OCI-LY7 (cell line): ENCODE measurements around the gene SYT11. TPM values are rescaled to one million over a fixed set of nuclear protein-coding genes. Genes with fewer than 3 reads are reported as not detected.

Experiments used
- BruUV-seq: library from RNA; stranded (reverse); fragments of 400-500 nt; replicated peaks from 2 replicates; lab custom pipeline; 2021; lab: Mats Ljungman, UMichigan
- CTCF ChIA-PET: fragments of 300-600 bp; sonication (Branson Sonifier 250); formaldehyde crosslinking; loops from one replicate; lab custom pipeline; 2022; ENCODE audit warnings: antibody characterized with exemption; ENCODE audit not compliant: unreplicated experiment; lab: Charles Lee
- POLR2A ChIA-PET: fragments of 300-600 bp; sonication (Branson Sonifier 250); formaldehyde crosslinking; loops from one replicate; lab custom pipeline; 2022; ENCODE audit warnings: antibody characterized with exemption; lab: Charles Lee
- DNase-seq: peaks from one replicate; pipeline ENCODE4 v3.0.0-alpha.2; 2015; ENCODE audit warnings: low spot score
- H2AFZ ChIP-seq: fragments of 200-600 bp; sonication (generic), shearing (Covaris generic); 2 replicates; pipeline ENCODE4 v1.6.1; 2014; ENCODE audit warnings: mild to moderate bottlenecking, antibody characterized with exemption, low read length, moderate library complexity
- H3K27ac ChIP-seq: fragments of 200-600 bp; sonication (generic); 2 replicates; pipeline ENCODE4 v1.5.1; 2014; ENCODE audit warnings: mixed run types, low read depth, mild to moderate bottlenecking, moderate library complexity, low read length, inconsistent platforms; ENCODE audit not compliant: poor library complexity, severe bottlenecking
- H3K36me3 ChIP-seq: fragments of 200-600 bp; sonication (generic); 2 replicates; pipeline ENCODE4 v1.6.1; 2014; ENCODE audit warnings: mild to moderate bottlenecking, antibody characterized with exemption, low read length, moderate library complexity, mixed read lengths; ENCODE audit not compliant: insufficient read depth
- H3K4me1 ChIP-seq: fragments of 200-600 bp; sonication (generic); 2 replicates; pipeline ENCODE4 v1.5.1; 2014; ENCODE audit warnings: mild to moderate bottlenecking, low read length; ENCODE audit not compliant: insufficient read depth, poor library complexity, severe bottlenecking
- H3K4me2 ChIP-seq: fragments of 200-600 bp; sonication (generic); 2 replicates; pipeline ENCODE4 v1.6.1; 2014; ENCODE audit warnings: mild to moderate bottlenecking, low read length
- H3K4me3 ChIP-seq: fragments of 200-600 bp; sonication (generic); 2 replicates; pipeline ENCODE4 v1.5.1; 2014; ENCODE audit warnings: mild to moderate bottlenecking, low read depth, low read length; ENCODE audit not compliant: poor library complexity, severe bottlenecking
- H3K79me2 ChIP-seq: fragments of 200-600 bp; sonication (generic); 2 replicates; pipeline ENCODE4 v1.6.1; 2016; ENCODE audit warnings: low read depth, mild to moderate bottlenecking, low read length, moderate library complexity, mixed read lengths; ENCODE audit not compliant: insufficient read depth
- H3K9me2 ChIP-seq: fragments of 200-600 bp; sonication (generic); 2 replicates; pipeline ENCODE4 v1.6.1; 2016; ENCODE audit warnings: mild to moderate bottlenecking, low read length, mixed read lengths; ENCODE audit not compliant: insufficient read depth
- H3K9me3 ChIP-seq: fragments of 200-600 bp; sonication (generic); 2 replicates; pipeline ENCODE4 v1.6.1; 2014; ENCODE audit warnings: mild to moderate bottlenecking, mixed run types, low read length, mixed read lengths
- H4K20me1 ChIP-seq: fragments of 200-600 bp; sonication (generic); 2 replicates; pipeline ENCODE4 v1.6.1; 2014; ENCODE audit warnings: mild to moderate bottlenecking, antibody characterized with exemption, low read length, moderate library complexity, mixed read lengths; ENCODE audit not compliant: insufficient read depth
- CTCF ChIP-seq: fragments of 200-600 bp; sonication (generic); conservative IDR thresholded peaks from 2 replicates; pipeline ENCODE4 v1.5.1; 2014; ENCODE audit warnings: mild to moderate bottlenecking, antibody characterized with exemption, low read length, moderate library complexity, mixed read lengths
- EZH2phosphoT487 ChIP-seq: fragments of 200-600 bp; sonication (generic); IDR thresholded peaks from 2 replicates; pipeline ENCODE4 v1.6.1; 2018; ENCODE audit warnings: low read depth, borderline replicate concordance, mild to moderate bottlenecking, mixed run types, antibody characterized with exemption, low read length, moderate library complexity, mixed read lengths
- intact Hi-C: fragments of 100-400 bp; cut with micrococcal nuclease; formaldehyde crosslinking; loops from one replicate; pipeline ENCODE4 v1.10.0; 2022; ENCODE audit not compliant: unreplicated experiment
- small RNA-seq: library from RNA; depleted of rRNA; stranded (forward); fragments of <200 nt; gene quantifications from one replicate; pipeline ENCODE3, GENCODE V24; 2014
- total RNA-seq, 2 experiments: library from RNA; depleted of rRNA in 1 of 2; stranded (reverse); fragments of >200 nt in 1 of 2; shearing (Covaris generic) in 1 of 2; gene quantifications; 2 replicates each; pipeline ENCODE4 v1.2.3, GENCODE V29; 2014 to 2022

SYT11 gene
- total RNA-seq, 2 experiments from 2014 or later = 41.8 to 60.8 TPM

- no TSS peak for BruUV-seq
These were observed 74.3 kb downstream of the SYT11 start for GRCh38 chr1:155933591-155934096.

GRCh38 chr1:155934097-155934935 lies 74.9 kb downstream of the SYT11 start, which contains the start of gene KHDC4:
Gene KHDC4 (minus strand): TSS chr1:155934413. CDS start chr1:155934373, 40 bp downstream.
- Histone ChIP-seq H3K4me1 (peaks cover 52% of the 10 kb centered on the region), H3K27ac (peak within 1 kb of the TSS; percentile 82), H3K9me3 (no peaks in the 10 kb centered on the region), H3K79me2 (peaks cover 48% of the 10 kb centered on the region), H2AFZ (peak within 1 kb of the TSS; percentile 76), H3K4me2 (peak within 1 kb of the TSS; percentile 83), H3K9me2 (no peaks in the 10 kb centered on the region), H4K20me1 (peaks cover 20% of the 10 kb centered on the region), H3K4me3 (peak within 1 kb of the TSS; percentile 87), H3K36me3 (peaks cover 47% of the 10 kb centered on the region)
- no peak for TF ChIP-seq EZH2phosphoT487
- TF ChIP-seq CTCF = no peak; the same call in 1 of the 2 replicates
- DNase-seq = peak; percentile 99
- CTCF ChIA-PET = interaction anchor here (2.2 kb wide), 1 partner anchor 55 kb away, joined by 6 read pairs; no protein-coding TSS in a partner anchor
- intact Hi-C loops = loop anchor here (2.0 kb wide), 2 partner anchors 76 to 120 kb away; partner anchors contain the start of genes LAMTOR2 and SYT11
- POLR2A ChIA-PET = interaction anchor here (0.6 to 4.1 kb wide), 13 partner anchors 11 to 346 kb away, joined by 3 to 19 read pairs (median 3); partner anchors contain the start of gene ARHGEF2
- no TSS peak for BruUV-seq

More at GRCh38 chr1:155933591-155934096, 74.3 kb downstream of the SYT11 start:
- DNase-seq = peak; percentile 54
- H3K9me2 ChIP-seq = no peaks in the 10 kb centered on the region
- peak overlapping the region; percentile 74 for H3K4me2 ChIP-seq
- peaks cover 54% of the 10 kb centered on the region for H3K36me3 ChIP-seq
- H3K27ac ChIP-seq = peak overlapping the region; percentile 82
- peaks cover 50% of the 10 kb centered on the region for H3K4me1 ChIP-seq
- no peak overlapping the region for H2AFZ ChIP-seq
- CTCF ChIA-PET = interaction anchor here (2.2 kb wide), 1 partner anchor 56 kb away, joined by 6 read pairs; no protein-coding TSS in a partner anchor
- H3K4me3 ChIP-seq = peak overlapping the region; percentile 87
- TF ChIP-seq CTCF (no peak), EZH2phosphoT487 (no peak)
- peaks cover 53% of the 10 kb centered on the region for H3K79me2 ChIP-seq
- intact Hi-C loops = loop anchor here (2.0 kb wide), 2 partner anchors 75 to 121 kb away; partner anchors contain the start of genes LAMTOR2 and SYT11
- peaks cover 24% of the 10 kb centered on the region for H4K20me1 ChIP-seq
- POLR2A ChIA-PET = interaction anchor here (0.6 to 4.1 kb wide), 12 partner anchors 12 to 346 kb away, joined by 3 to 19 read pairs (median 3); partner anchors contain the start of gene ARHGEF2
- no peaks in the 10 kb centered on the region for H3K9me3 ChIP-seq

Small RNA genes lying within 50 kb of the gene (small RNA-seq; reads per million reads assigned to genes)
- gene RF00015 (not detected), gene SCARNA4 (not detected), gene SNORA80E (46.0 reads per million, percentile 98 among the genes with 10 or more reads in this experiment)

Other genes with a start within 250 kb of the SYT11 start
- gene MSTO1, start 249.3 kb upstream of the SYT11 start, total RNA-seq (2014; rRNA removed; shearing (Covaris generic)) = 68.6 and 76.1 TPM in 2 replicates
- 82.9 and 83.3 TPM in 2 replicates for gene MSTO1, start 249.3 kb upstream of the SYT11 start, total RNA-seq (2022)
- gene YY1AP1, start 170.8 kb upstream of the SYT11 start, total RNA-seq (2014; rRNA removed; shearing (Covaris generic)) = 83.0 and 84.6 TPM in 2 replicates
- gene YY1AP1, start 170.8 kb upstream of the SYT11 start, total RNA-seq (2022) = 76.0 and 83.8 TPM in 2 replicates
- 110 and 114 TPM in 2 replicates for gene DAP3, start 170.5 kb upstream of the SYT11 start, total RNA-seq (2014; rRNA removed; shearing (Covaris generic))
- 178 and 187 TPM in 2 replicates for gene DAP3, start 170.5 kb upstream of the SYT11 start, total RNA-seq (2022)
- 44.9 and 46.0 TPM in 2 replicates for gene GON4L, start 2.4 kb upstream of the SYT11 start, total RNA-seq (2014; rRNA removed; shearing (Covaris generic))
- gene GON4L, start 2.4 kb upstream of the SYT11 start, total RNA-seq (2022) = 78.0 and 80.0 TPM in 2 replicates
- gene RIT1, start 51.8 kb downstream of the SYT11 start, total RNA-seq (2014; rRNA removed; shearing (Covaris generic)) = 15.9 and 17.2 TPM in 2 replicates
- 20.8 and 21.0 TPM in 2 replicates for gene RIT1, start 51.8 kb downstream of the SYT11 start, total RNA-seq (2022)
- 84.6 and 88.9 TPM in 2 replicates for gene KHDC4, start 74.8 kb downstream of the SYT11 start, total RNA-seq (2014; rRNA removed; shearing (Covaris generic))
- 121 and 127 TPM in 2 replicates for gene KHDC4, start 74.8 kb downstream of the SYT11 start, total RNA-seq (2022)
- gene RXFP4, start 82.1 kb downstream of the SYT11 start, total RNA-seq (2014; rRNA removed; shearing (Covaris generic)) = 3.0 TPM in 1 of 2 replicates, not detected in the other
- 0.34 TPM in 1 of 2 replicates, not detected in the other for gene RXFP4, start 82.1 kb downstream of the SYT11 start, total RNA-seq (2022)
- 78.8 and 106 TPM in 2 replicates for gene ARHGEF2, start 119.0 kb downstream of the SYT11 start, total RNA-seq (2014; rRNA removed; shearing (Covaris generic))
- 133 and 139 TPM in 2 replicates for gene ARHGEF2, start 119.0 kb downstream of the SYT11 start, total RNA-seq (2022)
- 109 and 147 TPM in 2 replicates for gene SSR2, start 161.4 kb downstream of the SYT11 start, total RNA-seq (2014; rRNA removed; shearing (Covaris generic))
- gene SSR2, start 161.4 kb downstream of the SYT11 start, total RNA-seq (2022) = 153 and 157 TPM in 2 replicates
- 20.8 and 33.2 TPM in 2 replicates for gene UBQLN4, start 194.2 kb downstream of the SYT11 start, total RNA-seq (2014; rRNA removed; shearing (Covaris generic))
- 37.1 and 40.3 TPM in 2 replicates for gene UBQLN4, start 194.2 kb downstream of the SYT11 start, total RNA-seq (2022)
- 71.3 and 103 TPM in 2 replicates for gene LAMTOR2, start 195.2 kb downstream of the SYT11 start, total RNA-seq (2014; rRNA removed; shearing (Covaris generic))
- gene LAMTOR2, start 195.2 kb downstream of the SYT11 start, total RNA-seq (2022) = 52.1 and 55.2 TPM in 2 replicates
- gene RAB25, start 201.6 kb downstream of the SYT11 start, total RNA-seq (2014; rRNA removed; shearing (Covaris generic)) = not detected in 2 replicates
- gene RAB25, start 201.6 kb downstream of the SYT11 start, total RNA-seq (2022) = 0.48 TPM in 1 of 2 replicates, not detected in the other
- 4.5 and 5.3 TPM in 2 replicates for gene MEX3A, start 222.9 kb downstream of the SYT11 start, total RNA-seq (2014; rRNA removed; shearing (Covaris generic))
- gene MEX3A, start 222.9 kb downstream of the SYT11 start, total RNA-seq (2022) = 5.3 and 5.5 TPM in 2 replicates